GM12872 (cell line): ENCODE data around the gene FAM227A.

Experiments
- CTCF ChIP-seq: IDR thresholded peaks from 3 replicates; pipeline ENCODE4 v1.5.1; 2011; ENCODE audit warnings: low read depth, mild to moderate bottlenecking, low read length, moderate library complexity; ENCODE audit not compliant: insufficient read depth

Gene FAM227A

GRCh38 chr22:38632528-38632927 lies 23.7 kb downstream of the FAM227A start:
- TF ChIP-seq CTCF: no peak

GRCh38 chr22:38631724-38632123 lies 24.5 kb downstream of the FAM227A start:
- no peak for TF ChIP-seq CTCF

DNA sequence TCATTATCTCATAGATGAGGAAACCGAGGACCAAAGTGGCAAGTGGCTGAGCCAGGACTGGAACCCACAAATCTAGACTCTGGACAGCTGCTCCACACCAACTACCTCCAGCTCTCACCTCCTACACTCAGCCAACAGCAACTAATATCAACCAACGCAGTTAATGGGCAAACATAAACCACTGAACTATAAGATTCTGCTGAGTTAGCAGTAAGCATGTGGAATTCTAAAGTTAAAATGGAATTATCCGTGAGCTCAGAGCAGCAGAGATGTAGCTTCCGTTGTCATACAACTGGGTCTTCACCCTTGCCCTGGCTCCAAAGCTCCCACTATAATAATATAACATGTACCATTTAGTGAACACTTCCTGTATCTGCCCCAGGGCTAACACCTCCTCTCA lies 27.1 kb downstream of the FAM227A start:
- no peak for TF ChIP-seq CTCF

GRCh38 chr22:38628444-38628843 lies 27.7 kb downstream of the FAM227A start:
- no peak for TF ChIP-seq CTCF

GRCh38 chr22:38623351-38623750 lies 32.8 kb downstream of the FAM227A start:
- no peak for TF ChIP-seq CTCF

DNA sequence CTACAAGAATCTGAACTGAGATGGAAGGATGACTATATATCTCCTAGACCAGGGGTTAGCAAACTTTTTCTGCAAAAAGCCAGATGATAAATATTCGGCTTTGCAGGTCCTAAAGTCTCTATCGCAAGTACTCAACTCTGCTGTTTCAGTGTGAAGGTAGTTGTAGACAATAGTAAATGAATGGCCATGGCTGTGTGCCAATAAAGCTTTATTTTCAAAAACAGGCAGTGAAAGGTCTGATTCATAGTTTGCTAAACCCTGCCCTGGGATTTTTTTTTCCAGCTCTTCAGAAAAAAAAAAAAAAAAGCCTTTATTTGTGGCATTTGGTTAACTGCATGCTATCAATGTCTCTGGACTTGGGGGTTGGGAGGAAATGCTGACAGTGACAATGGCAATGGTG lies 37.5 kb downstream of the FAM227A start:
- no peak for TF ChIP-seq CTCF

DNA sequence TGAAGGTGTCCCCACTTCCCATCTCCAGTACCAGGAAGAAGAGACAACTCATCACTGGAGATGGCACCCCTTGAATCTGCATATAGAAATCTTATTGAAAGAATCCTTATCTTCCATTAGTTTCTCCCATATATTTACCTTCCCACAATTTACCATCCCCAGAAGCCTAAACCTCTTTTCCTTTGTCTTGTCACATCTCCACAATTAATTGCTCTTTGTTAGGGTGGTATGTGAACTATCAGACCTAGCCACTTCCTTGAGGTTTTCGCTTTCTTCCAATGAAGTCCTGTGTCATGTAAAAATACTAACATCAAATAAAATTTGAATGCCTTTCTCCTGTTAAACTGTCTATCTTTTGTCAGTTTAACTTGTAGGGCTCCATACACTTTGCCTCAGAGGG lies 37.9 kb downstream of the FAM227A start:
- no peak for TF ChIP-seq CTCF
